ENCODE data around the gene WDR36. TPM values are rescaled to one million over a fixed set of nuclear protein-coding genes. Genes with fewer than 3 reads are reported as not detected.

The WDR36 gene
- total and polyA plus RNA-seq, 9 of the 15 experiments (the other 6 are each of a cell fraction or from before 2014, with no cell fraction given) = 25.7 to 68.0 (median 41.5) TPM

- no peaks in the 10 kb centered on the region for H3K9me3 ChIP-seq (replicated peaks; ENCODE audit: control insufficient read depth, insufficient read depth, low read depth, low read length)
- no TSS peak for BruUV-seq (replicated peaks)
- no peak for TF ChIP-seq HNRNPLL (IDR thresholded peaks at IDR 0.05; ENCODE audit: low read depth, low read length, poor library complexity, severe bottlenecking)
- no peak for TF ChIP-seq RBBP5 (IDR thresholded peaks at IDR 0.05; ENCODE audit: borderline replicate concordance, insufficient read depth, low read length, poor library complexity, severe bottlenecking)
- TF ChIP-seq U2AF2 (optimal IDR thresholded peaks at IDR 0.05; ENCODE audit: low read depth, low read length) = no peak
- TF ChIP-seq GTF2B (IDR thresholded peaks at IDR 0.05; ENCODE audit: extremely low read depth, insufficient read length) = no peak
- no peak for TF ChIP-seq FIP1L1 (IDR thresholded peaks at IDR 0.05; ENCODE audit: low read depth, low read length, poor library complexity, severe bottlenecking)
- TF ChIP-seq ZNF395 (CRISPR knock-in tag; IDR thresholded peaks at IDR 0.05) = no peak
- TF ChIP-seq POLR2H (tag; IDR thresholded peaks at IDR 0.05; ENCODE audit: low read depth) = no peak
- no peak for TF ChIP-seq CREB5 (CRISPR knock-in tag; IDR thresholded peaks at IDR 0.05)
- TF ChIP-seq ZBED1 (IDR thresholded peaks at IDR 0.05) = no peak
- no peaks in the 10 kb centered on the region for H4K20me1 ChIP-seq (replicated peaks; ENCODE audit: control insufficient read depth, insufficient read depth, low read length)
- 0% methylated on average over 2 of the region's 2 CpGs for WGBS (ENCODE audit: insufficient coverage, low coverage, missing lambda C conversion rate)
- no peaks in the 10 kb centered on the region for H3K79me2 ChIP-seq (ENCODE audit: control insufficient read depth, insufficient read depth, low read length)
- H3K9ac ChIP-seq (ENCODE audit: insufficient read depth in 1 of 2, low read depth in 2 of 2, low read length in 2 of 2) = no peak overlapping the region
- ChIA-PET POLR2A (interaction anchor here (0.6 kb wide), 1 partner anchor 907 kb away, joined by 4 read pairs; no protein-coding TSS in a partner anchor), CTCF (ENCODE audit: low intra/inter-chr PET ratio) (no interaction called here)
- ATAC-seq (no peak), DNase-seq (ENCODE audit: extremely low read depth in 1 of 4, low spot score in 3 of 4) (no peak), FAIRE-seq (no peak)
- no peaks in the 10 kb centered on the region for H3K4me1 ChIP-seq (replicated peaks in 1 of 2; ENCODE audit: control insufficient read depth in 2 of 2, insufficient read depth in 2 of 2, low read length in 2 of 2)
- no peak overlapping the region for H3K4me3 ChIP-seq
- H3K27me3 ChIP-seq (ENCODE audit: control insufficient read depth in 2 of 2, insufficient read depth in 2 of 2, low read length in 2 of 2) = no peaks in the 10 kb centered on the region
- H3K4me2 ChIP-seq (ENCODE audit: insufficient read depth, low read length) = no peak overlapping the region
- in situ Hi-C loops (cut with MboI) = no loop called here
- no peaks in the 10 kb centered on the region for H3K9me1 ChIP-seq (ENCODE audit: control insufficient read depth, insufficient read depth, low read length)
- H2AFZ ChIP-seq (ENCODE audit: low read depth, low read length) = no peak overlapping the region
- no peaks in the 10 kb centered on the region for H3K36me3 ChIP-seq (ENCODE audit: control insufficient read depth, insufficient read depth, low read length)
- H3K27ac ChIP-seq (ENCODE audit: extremely low read depth, low read depth, low read length) = no peak overlapping the region
- intact Hi-C loops (cut with micrococcal nuclease) = no loop called here
Observed at GRCh38 chr5:111170279-111170678, 78.1 kb downstream of the WDR36 start.
